ENCODE data around the gene MIF4GD.

- TF ChIP-seq, protein P1, sequence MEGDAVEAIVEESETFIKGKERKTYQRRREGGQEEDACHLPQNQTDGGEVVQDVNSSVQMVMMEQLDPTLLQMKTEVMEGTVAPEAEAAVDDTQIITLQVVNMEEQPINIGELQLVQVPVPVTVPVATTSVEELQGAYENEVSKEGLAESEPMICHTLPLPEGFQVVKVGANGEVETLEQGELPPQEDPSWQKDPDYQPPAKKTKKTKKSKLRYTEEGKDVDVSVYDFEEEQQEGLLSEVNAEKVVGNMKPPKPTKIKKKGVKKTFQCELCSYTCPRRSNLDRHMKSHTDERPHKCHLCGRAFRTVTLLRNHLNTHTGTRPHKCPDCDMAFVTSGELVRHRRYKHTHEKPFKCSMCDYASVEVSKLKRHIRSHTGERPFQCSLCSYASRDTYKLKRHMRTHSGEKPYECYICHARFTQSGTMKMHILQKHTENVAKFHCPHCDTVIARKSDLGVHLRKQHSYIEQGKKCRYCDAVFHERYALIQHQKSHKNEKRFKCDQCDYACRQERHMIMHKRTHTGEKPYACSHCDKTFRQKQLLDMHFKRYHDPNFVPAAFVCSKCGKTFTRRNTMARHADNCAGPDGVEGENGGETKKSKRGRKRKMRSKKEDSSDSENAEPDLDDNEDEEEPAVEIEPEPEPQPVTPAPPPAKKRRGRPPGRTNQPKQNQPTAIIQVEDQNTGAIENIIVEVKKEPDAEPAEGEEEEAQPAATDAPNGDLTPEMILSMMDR (conservative IDR thresholded peaks at IDR 0.05; ENCODE audit: low read depth in 2 of 2): no peak
- no peak for TF ChIP-seq EZH2 (IDR thresholded peaks at IDR 0.05; ENCODE audit: low read depth, unreplicated experiment)
- TF ChIP-seq, protein P2, sequence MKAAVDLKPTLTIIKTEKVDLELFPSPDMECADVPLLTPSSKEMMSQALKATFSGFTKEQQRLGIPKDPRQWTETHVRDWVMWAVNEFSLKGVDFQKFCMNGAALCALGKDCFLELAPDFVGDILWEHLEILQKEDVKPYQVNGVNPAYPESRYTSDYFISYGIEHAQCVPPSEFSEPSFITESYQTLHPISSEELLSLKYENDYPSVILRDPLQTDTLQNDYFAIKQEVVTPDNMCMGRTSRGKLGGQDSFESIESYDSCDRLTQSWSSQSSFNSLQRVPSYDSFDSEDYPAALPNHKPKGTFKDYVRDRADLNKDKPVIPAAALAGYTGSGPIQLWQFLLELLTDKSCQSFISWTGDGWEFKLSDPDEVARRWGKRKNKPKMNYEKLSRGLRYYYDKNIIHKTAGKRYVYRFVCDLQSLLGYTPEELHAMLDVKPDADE (IDR thresholded peaks at IDR 0.05): no peak
- TF ChIP-seq, protein P3, sequence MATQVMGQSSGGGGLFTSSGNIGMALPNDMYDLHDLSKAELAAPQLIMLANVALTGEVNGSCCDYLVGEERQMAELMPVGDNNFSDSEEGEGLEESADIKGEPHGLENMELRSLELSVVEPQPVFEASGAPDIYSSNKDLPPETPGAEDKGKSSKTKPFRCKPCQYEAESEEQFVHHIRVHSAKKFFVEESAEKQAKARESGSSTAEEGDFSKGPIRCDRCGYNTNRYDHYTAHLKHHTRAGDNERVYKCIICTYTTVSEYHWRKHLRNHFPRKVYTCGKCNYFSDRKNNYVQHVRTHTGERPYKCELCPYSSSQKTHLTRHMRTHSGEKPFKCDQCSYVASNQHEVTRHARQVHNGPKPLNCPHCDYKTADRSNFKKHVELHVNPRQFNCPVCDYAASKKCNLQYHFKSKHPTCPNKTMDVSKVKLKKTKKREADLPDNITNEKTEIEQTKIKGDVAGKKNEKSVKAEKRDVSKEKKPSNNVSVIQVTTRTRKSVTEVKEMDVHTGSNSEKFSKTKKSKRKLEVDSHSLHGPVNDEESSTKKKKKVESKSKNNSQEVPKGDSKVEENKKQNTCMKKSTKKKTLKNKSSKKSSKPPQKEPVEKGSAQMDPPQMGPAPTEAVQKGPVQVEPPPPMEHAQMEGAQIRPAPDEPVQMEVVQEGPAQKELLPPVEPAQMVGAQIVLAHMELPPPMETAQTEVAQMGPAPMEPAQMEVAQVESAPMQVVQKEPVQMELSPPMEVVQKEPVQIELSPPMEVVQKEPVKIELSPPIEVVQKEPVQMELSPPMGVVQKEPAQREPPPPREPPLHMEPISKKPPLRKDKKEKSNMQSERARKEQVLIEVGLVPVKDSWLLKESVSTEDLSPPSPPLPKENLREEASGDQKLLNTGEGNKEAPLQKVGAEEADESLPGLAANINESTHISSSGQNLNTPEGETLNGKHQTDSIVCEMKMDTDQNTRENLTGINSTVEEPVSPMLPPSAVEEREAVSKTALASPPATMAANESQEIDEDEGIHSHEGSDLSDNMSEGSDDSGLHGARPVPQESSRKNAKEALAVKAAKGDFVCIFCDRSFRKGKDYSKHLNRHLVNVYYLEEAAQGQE (IDR thresholded peaks at IDR 0.05; ENCODE audit: unreplicated experiment): no peak
- no peak for TF ChIP-seq POLR2AphosphoS5 (IDR thresholded peaks at IDR 0.05; ENCODE audit: low read depth)
Observed at GRCh38 chr17:75277664-75278071, 6.6 kb upstream of the MIF4GD start.
